ENCODE results near the gene STUM. TPM values are rescaled to one million over a fixed set of nuclear protein-coding genes. Genes with fewer than 3 reads are reported as not detected.

STUM gene
- total and polyA plus RNA-seq, 4 donors: 0.13 to 3.0 (median 1.7) TPM

GRCh38 chr1:226605318-226605950, 56.9 kb downstream of the STUM start:
- no peaks in the 10 kb centered on the region for H3K27me3 ChIP-seq (ENCODE audit: control insufficient read depth in 1 of 2, insufficient read depth in 2 of 2, low read length in 1 of 2)
- no peaks in the 10 kb centered on the region for H3K4me1 ChIP-seq (ENCODE audit: control insufficient read depth in 1 of 2, insufficient read depth in 2 of 2, low read length in 2 of 2)
- ATAC-seq (ENCODE audit: low FRiP score): no peak
- WGBS, 2 donors: 87 to 94% methylated on average over 9 of the region's 9 CpGs
- peak; percentile 21 to 68 for DNase-seq
- no peak overlapping the region for H3K4me3 ChIP-seq (ENCODE audit: low read length in 2 of 2)
- intact Hi-C loops (cut with DNase I): loop anchor here in 1 of 2 donors (10.0 kb wide), 1 partner anchor 181 kb away; no protein-coding TSS in a partner anchor
- no peaks in the 10 kb centered on the region for H3K9me3 ChIP-seq (ENCODE audit: control insufficient read depth, low read length)
- H3K27ac ChIP-seq (ENCODE audit: low read depth in 1 of 2, low read length in 2 of 2): no peak overlapping the region
- no peaks in the 10 kb centered on the region for H3K36me3 ChIP-seq (ENCODE audit: control insufficient read depth in 1 of 2, insufficient read depth in 2 of 2, low read length in 1 of 2)

GRCh38 chr1:226606311-226607267, 58.0 kb downstream of the STUM start:
- ATAC-seq (ENCODE audit: low FRiP score): no peak
- no peaks in the 10 kb centered on the region for H3K36me3 ChIP-seq (ENCODE audit: control insufficient read depth in 1 of 2, insufficient read depth in 2 of 2, low read length in 1 of 2)
- intact Hi-C loops (cut with DNase I): loop anchor here in 1 of 2 donors (10.0 kb wide), 1 partner anchor 182 kb away; no protein-coding TSS in a partner anchor
- H3K4me3 ChIP-seq (ENCODE audit: low read length in 2 of 2): no peak overlapping the region
- H3K27ac ChIP-seq (ENCODE audit: low read depth in 1 of 2, low read length in 2 of 2): no peak overlapping the region
- no peaks in the 10 kb centered on the region for H3K9me3 ChIP-seq (ENCODE audit: control insufficient read depth, low read length)
- H3K27me3 ChIP-seq (ENCODE audit: control insufficient read depth in 1 of 2, insufficient read depth in 2 of 2, low read length in 1 of 2): no peaks in the 10 kb centered on the region
- WGBS, 2 donors: 83 to 88% methylated on average over 11 of the region's 11 CpGs
- H3K4me1 ChIP-seq (ENCODE audit: control insufficient read depth in 1 of 2, insufficient read depth in 2 of 2, low read length in 2 of 2): no peaks in the 10 kb centered on the region
- peak in 1 of 2 donors; percentile 41 for DNase-seq

- no peak overlapping the region for H3K27ac ChIP-seq (ENCODE audit: low read depth in 1 of 2, low read length in 2 of 2)
These were observed 58.7 kb downstream of the STUM start for GRCh38 chr1:226607268-226607660.

DNA sequence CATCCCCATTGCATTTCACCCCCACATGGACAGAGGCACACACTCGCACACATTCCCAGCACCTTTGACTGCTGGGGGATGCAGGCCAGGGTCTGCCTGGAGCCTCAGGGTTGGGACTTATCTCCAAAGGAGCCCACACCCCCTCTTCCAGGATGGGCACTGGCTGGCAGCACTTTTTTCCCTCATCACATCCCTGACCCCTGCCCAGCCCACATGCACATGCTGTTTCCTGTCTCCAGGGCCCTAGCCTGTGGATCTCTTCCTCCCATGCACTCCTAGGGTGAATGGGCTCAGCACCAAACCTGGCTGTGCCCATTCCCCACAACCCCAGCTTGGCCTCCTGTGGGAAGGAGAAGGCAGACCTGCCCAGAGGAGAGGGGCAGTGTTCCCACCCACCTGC, 59.3 kb downstream of the STUM start:
- 95 to 100% methylated on average over 1 of the region's 1 CpG for WGBS, 2 donors
- H3K36me3 ChIP-seq (ENCODE audit: control insufficient read depth in 1 of 2, insufficient read depth in 2 of 2, low read length in 1 of 2): no peaks in the 10 kb centered on the region
- H3K9me3 ChIP-seq (ENCODE audit: control insufficient read depth, low read length): no peaks in the 10 kb centered on the region
- DNase-seq: peak in 1 of 2 donors; percentile 42
- no peak overlapping the region for H3K27ac ChIP-seq (ENCODE audit: low read depth in 1 of 2, low read length in 2 of 2)
- intact Hi-C loops (cut with DNase I): loop anchor here (2.0 to 10.0 kb wide), 2 partner anchors 61 to 183 kb away; no protein-coding TSS in a partner anchor
- no peak for ATAC-seq (ENCODE audit: low FRiP score)
- H3K27me3 ChIP-seq (ENCODE audit: control insufficient read depth in 1 of 2, insufficient read depth in 2 of 2, low read length in 1 of 2): no peaks in the 10 kb centered on the region
- H3K4me1 ChIP-seq (ENCODE audit: control insufficient read depth in 1 of 2, insufficient read depth in 2 of 2, low read length in 2 of 2): no peaks in the 10 kb centered on the region
- H3K4me3 ChIP-seq (ENCODE audit: low read length in 2 of 2): no peak overlapping the region

More at GRCh38 chr1:226607268-226607660, 58.7 kb downstream of the STUM start:
- Histone ChIP-seq H3K4me3 (ENCODE audit: low read length in 2 of 2) (no peak overlapping the region), H3K4me1 (ENCODE audit: control insufficient read depth in 1 of 2, insufficient read depth in 2 of 2, low read length in 2 of 2) (no peaks in the 10 kb centered on the region), H3K9me3 (ENCODE audit: control insufficient read depth, low read length) (no peaks in the 10 kb centered on the region), H3K36me3 (ENCODE audit: control insufficient read depth in 1 of 2, insufficient read depth in 2 of 2, low read length in 1 of 2) (no peaks in the 10 kb centered on the region), H3K27me3 (ENCODE audit: control insufficient read depth in 1 of 2, insufficient read depth in 2 of 2, low read length in 1 of 2) (no peaks in the 10 kb centered on the region)
- ATAC-seq (ENCODE audit: low FRiP score) (no peak), DNase-seq (peak in 1 of 2 donors; percentile 51)
- intact Hi-C loops (cut with DNase I): loop anchor here in 1 of 2 donors (10.0 kb wide), 1 partner anchor 182 kb away; no protein-coding TSS in a partner anchor
- 94 to 95% methylated on average over 12 of the region's 12 CpGs for WGBS, 2 donors

- intact Hi-C loops (cut with DNase I): loop anchor here (2.0 to 10.0 kb wide), 2 partner anchors 62 to 184 kb away; no protein-coding TSS in a partner anchor
- peak; percentile 66 for ATAC-seq (ENCODE audit: low FRiP score)
- DNase-seq: peak; percentile 74 to 87
These were observed 60.3 kb downstream of the STUM start for GRCh38 chr1:226608699-226609505.

GRCh38 chr1:226609836-226610455, 61.4 kb downstream of the STUM start:
- intact Hi-C loops (cut with DNase I): loop anchor here (2.0 to 10.0 kb wide), 2 partner anchors 63 to 185 kb away; no protein-coding TSS in a partner anchor
- ATAC-seq (ENCODE audit: low FRiP score): no peak
- Histone ChIP-seq H3K9me3 (ENCODE audit: control insufficient read depth, low read length) (no peaks in the 10 kb centered on the region), H3K4me1 (ENCODE audit: control insufficient read depth in 1 of 2, insufficient read depth in 2 of 2, low read length in 2 of 2) (no peaks in the 10 kb centered on the region), H3K36me3 (ENCODE audit: control insufficient read depth in 1 of 2, insufficient read depth in 2 of 2, low read length in 1 of 2) (no peaks in the 10 kb centered on the region), H3K27me3 (ENCODE audit: control insufficient read depth in 1 of 2, insufficient read depth in 2 of 2, low read length in 1 of 2) (no peaks in the 10 kb centered on the region), H3K4me3 (ENCODE audit: low read length in 2 of 2) (no peak overlapping the region), H3K27ac (ENCODE audit: low read depth in 1 of 2, low read length in 2 of 2) (no peak overlapping the region)
- WGBS, 2 donors: 85% methylated on average over 11 of the region's 11 CpGs
- DNase-seq: peak in 1 of 2 donors; percentile 59

More at GRCh38 chr1:226608699-226609505, 60.3 kb downstream of the STUM start:
- Histone ChIP-seq H3K4me3 (ENCODE audit: low read length in 2 of 2) (no peak overlapping the region), H3K27ac (ENCODE audit: low read depth in 1 of 2, low read length in 2 of 2) (no peak overlapping the region), H3K27me3 (ENCODE audit: control insufficient read depth in 1 of 2, insufficient read depth in 2 of 2, low read length in 1 of 2) (no peaks in the 10 kb centered on the region), H3K36me3 (ENCODE audit: control insufficient read depth in 1 of 2, insufficient read depth in 2 of 2, low read length in 1 of 2) (no peaks in the 10 kb centered on the region), H3K4me1 (ENCODE audit: control insufficient read depth in 1 of 2, insufficient read depth in 2 of 2, low read length in 2 of 2) (no peaks in the 10 kb centered on the region), H3K9me3 (ENCODE audit: control insufficient read depth, low read length) (no peaks in the 10 kb centered on the region)
- WGBS, 2 donors: 65 to 67% methylated on average over 18 of the region's 18 CpGs

DNA sequence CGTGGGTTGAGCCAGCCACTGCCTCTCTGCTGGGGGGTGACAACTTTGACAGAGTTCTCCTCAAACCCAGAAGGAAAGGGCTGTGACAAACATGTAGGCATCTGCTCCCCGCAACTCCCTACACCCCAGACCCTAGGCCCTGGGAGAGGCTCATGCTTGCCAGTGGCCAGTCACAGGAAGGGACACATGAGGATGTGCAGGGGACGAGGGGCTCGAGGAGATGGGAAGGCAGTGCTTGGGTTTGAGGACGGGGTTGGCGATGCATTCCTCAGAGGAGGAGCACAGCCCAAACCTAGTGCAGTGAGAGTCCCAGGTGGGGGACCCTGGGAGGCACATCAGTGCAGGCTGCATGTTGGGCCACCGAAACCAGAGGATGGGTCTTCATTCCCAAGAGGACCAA, 62.1 kb downstream of the STUM start:
- Histone ChIP-seq H3K4me3 (ENCODE audit: low read length in 2 of 2) (no peak overlapping the region), H3K27me3 (ENCODE audit: control insufficient read depth in 1 of 2, insufficient read depth in 2 of 2, low read length in 1 of 2) (no peaks in the 10 kb centered on the region), H3K4me1 (ENCODE audit: control insufficient read depth in 1 of 2, insufficient read depth in 2 of 2, low read length in 2 of 2) (no peaks in the 10 kb centered on the region), H3K27ac (ENCODE audit: low read depth in 1 of 2, low read length in 2 of 2) (no peak overlapping the region), H3K36me3 (ENCODE audit: control insufficient read depth in 1 of 2, insufficient read depth in 2 of 2, low read length in 1 of 2) (no peaks in the 10 kb centered on the region), H3K9me3 (ENCODE audit: control insufficient read depth, low read length) (no peaks in the 10 kb centered on the region)
- ATAC-seq (ENCODE audit: low FRiP score) (no peak), DNase-seq (peak in 1 of 2 donors; percentile 58)
- intact Hi-C loops (cut with DNase I): loop anchor here in 1 of 2 donors (2.0 kb wide), 1 partner anchor 64 kb away; no protein-coding TSS in a partner anchor
- WGBS, 2 donors: 87 to 88% methylated on average over 7 of the region's 7 CpGs
